Stimulated activated effector memory CD8-positive, alpha-beta T cell treated with anti-CD3 and anti-CD28 coated beads, Interleukin-12 subunit alpha, Interleukin-12 subunit beta, amount 100 ng/mL, for 72 hours (primary cell): ENCODE results near the gene ETV7.
"Not testable (repeated sequence)": the region's sequence is repeated elsewhere in the genome, so short reads cannot be mapped to it uniquely, and the experiment has no call there.

ENCODE experiments used
- ATAC-seq: fragments of 150-1000 bp; cut with Tn5 transposase; 2 replicates; pipeline ENCODE4 v1.10.0; 2021
- DNase-seq, 2 donors: peaks; one replicate each; pipeline ENCODE4 v3.0.0; 2021 to 2022; ENCODE audit warnings: low spot score in 2 of 2
- H3K27ac Mint-ChIP-seq: one replicate; pipeline ENCODE4 v1.8.0; 2022; ENCODE audit warnings: mild to moderate bottlenecking, mixed read lengths
- H3K36me3 Mint-ChIP-seq: one replicate; pipeline ENCODE4 v1.8.0; 2022; ENCODE audit warnings: mild to moderate bottlenecking, mixed read lengths
- H3K4me1 Mint-ChIP-seq: one replicate; pipeline ENCODE4 v1.8.0; 2022; ENCODE audit warnings: mixed read lengths
- H3K4me3 Mint-ChIP-seq: one replicate; pipeline ENCODE4 v1.8.0; 2022; ENCODE audit warnings: mild to moderate bottlenecking, mixed read lengths
- H3K9me3 Mint-ChIP-seq: one replicate; pipeline ENCODE4 v1.8.0; 2022; ENCODE audit warnings: mixed read lengths

Gene ETV7

DNA sequence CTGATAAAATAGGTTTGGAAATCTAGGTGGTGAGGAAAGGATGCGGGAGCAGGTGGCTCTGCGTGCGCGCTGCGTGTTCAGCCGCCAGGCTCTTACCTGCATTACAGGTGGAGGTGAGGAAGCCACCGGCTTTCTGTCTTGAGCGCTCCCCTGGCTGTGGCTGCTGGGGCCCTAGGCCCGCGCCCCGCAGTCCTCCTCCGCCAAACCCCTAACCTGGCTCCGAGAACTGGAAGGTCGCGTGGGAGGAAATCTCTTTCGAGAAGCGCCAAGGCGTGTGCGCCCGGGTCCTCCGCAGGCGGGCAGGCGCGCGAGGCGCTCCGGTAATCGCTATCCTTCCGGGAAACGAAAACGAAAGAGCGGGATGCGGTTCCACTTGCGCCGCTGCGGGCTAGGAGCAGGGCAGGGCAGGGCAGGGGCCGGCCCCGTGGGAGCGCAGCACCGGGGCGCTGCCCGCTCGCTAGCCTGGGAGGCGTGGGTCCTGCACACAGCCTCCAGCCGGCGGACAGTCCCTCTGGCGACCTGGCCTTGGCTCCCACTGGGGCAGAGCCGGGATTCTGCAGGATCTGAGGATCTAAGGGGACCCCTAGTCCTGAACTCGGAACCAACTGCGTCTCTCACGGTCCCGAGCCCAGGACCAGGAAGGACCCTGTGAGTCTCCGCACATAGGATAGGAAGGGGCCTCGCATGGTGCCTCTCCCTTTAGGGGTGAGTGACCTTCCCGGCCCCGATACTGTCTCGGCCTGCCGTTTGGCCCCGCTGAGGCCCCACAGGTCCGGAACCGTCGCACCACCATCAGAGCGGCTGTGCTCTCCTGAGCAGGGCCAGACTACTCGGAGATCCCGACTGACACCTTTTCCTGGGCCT, at the start of gene ETV7:
Gene ETV7 (minus strand): TSS at position 230 of the 864 bp plus-strand sequence. CDS start 128 bp downstream, at position 102.
- peak; percentile 69 for ATAC-seq
- DNase-seq = peak; percentile 26 to 75
- Mint-ChIP-seq H3K4me1 (peaks cover 40% of the 10 kb centered on the region), H3K9me3 (no peaks in the 10 kb centered on the region), H3K27ac (peak within 1 kb of the TSS; percentile 91), H3K4me3 (peak within 1 kb of the TSS; percentile 92), H3K36me3 (peaks cover 11% of the 10 kb centered on the region)

GRCh38 chr6:36436466-36436865, 49.0 kb upstream of the ETV7 start:
- Mint-ChIP-seq H3K9me3 (no peaks in the 10 kb centered on the region), H3K27ac (peak overlapping the region; percentile 20), H3K4me3 (no peak overlapping the region), H3K4me1 (peaks cover 13% of the 10 kb centered on the region), H3K36me3 (no peaks in the 10 kb centered on the region)
- no peak for DNase-seq
- peak; percentile 31 for ATAC-seq

DNA sequence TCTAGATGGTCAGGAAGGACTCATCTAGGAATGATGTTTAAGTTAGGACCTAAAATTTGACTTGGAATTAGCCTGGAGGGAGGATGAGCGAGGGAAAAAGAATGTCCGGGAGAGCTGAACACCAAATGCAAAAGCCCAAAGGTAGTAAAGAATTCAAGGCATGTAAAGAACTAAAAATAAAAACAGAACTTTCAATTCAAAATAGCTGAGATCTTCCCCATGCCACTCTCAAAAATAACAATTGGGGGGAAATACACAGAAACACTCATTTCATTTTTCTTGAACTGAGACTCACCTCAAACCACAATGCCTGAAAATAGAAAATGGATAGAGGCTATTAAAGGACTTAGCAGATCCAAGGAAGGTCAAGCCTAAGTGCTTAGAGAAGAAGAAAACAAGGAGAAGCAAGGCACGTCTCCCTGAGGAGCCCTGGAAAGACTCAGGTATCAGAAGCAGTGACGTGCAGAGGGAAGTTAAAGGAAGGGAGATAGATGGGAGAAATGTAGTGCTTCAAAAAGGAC, 44.7 kb upstream of the ETV7 start:
- no peaks in the 10 kb centered on the region for H3K9me3 Mint-ChIP-seq
- H3K36me3 Mint-ChIP-seq = no peaks in the 10 kb centered on the region
- no peak for DNase-seq
- peak overlapping the region; percentile 58 for H3K27ac Mint-ChIP-seq
- peaks cover 6% of the 10 kb centered on the region for H3K4me1 Mint-ChIP-seq
- no peak for ATAC-seq
- H3K4me3 Mint-ChIP-seq = no peak overlapping the region

DNA sequence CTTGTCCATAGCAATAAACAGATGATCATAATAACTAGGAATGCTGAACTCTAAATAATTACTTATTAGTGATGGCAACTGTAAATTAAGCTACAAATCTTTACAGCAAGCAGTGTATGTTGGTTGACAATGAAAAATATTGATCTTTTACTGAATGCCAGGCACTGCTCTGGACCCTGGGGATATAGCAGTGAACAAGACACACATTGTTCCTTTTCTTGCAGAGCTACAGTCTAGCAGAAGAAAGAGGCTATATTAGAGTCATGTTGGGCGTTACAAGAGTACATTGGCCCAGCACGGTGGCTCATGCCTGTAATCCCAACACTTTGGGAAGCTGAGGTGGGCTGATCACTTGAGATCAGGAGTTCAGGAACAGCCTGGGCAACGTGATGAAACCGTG, 43.7 kb upstream of the ETV7 start:
- H3K36me3 Mint-ChIP-seq = no peaks in the 10 kb centered on the region

GRCh38 chr6:36430351-36430750, 42.9 kb upstream of the ETV7 start:
- no peaks in the 10 kb centered on the region for H3K36me3 Mint-ChIP-seq
- H3K4me3 Mint-ChIP-seq = no peak overlapping the region
- no peak for DNase-seq
- no peak for ATAC-seq
- H3K4me1 Mint-ChIP-seq = peaks cover 6% of the 10 kb centered on the region
- no peaks in the 10 kb centered on the region for H3K9me3 Mint-ChIP-seq
- H3K27ac Mint-ChIP-seq = no peak overlapping the region

More for the DNA sequence above, 43.7 kb upstream of the ETV7 start:
- ATAC-seq = no peak
- H3K27ac Mint-ChIP-seq = no peak overlapping the region
- no peaks in the 10 kb centered on the region for H3K9me3 Mint-ChIP-seq
- no peak overlapping the region for H3K4me3 Mint-ChIP-seq
- no peak for DNase-seq
- H3K4me1 Mint-ChIP-seq = peaks cover 6% of the 10 kb centered on the region

DNA sequence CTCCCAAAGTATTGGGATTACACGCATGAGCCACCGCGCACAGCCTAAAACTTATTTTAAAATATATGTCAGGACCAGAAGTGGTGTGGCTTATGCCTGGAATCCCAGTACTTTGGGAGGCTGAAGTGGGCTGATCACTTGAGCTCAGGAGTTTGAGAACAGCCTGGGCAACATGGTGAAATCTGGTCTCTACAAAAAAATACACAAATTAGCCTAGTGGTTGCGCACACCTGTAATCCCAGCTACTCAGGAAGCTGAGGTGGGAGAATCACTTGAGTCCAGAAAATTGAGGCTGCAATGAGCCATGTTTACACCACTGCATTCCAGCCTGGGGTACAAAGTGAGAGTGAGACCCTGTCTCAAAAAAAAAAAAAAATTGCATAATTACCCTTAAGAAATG, 41.4 kb upstream of the ETV7 start:
- H3K36me3 Mint-ChIP-seq = no peaks in the 10 kb centered on the region
- DNase-seq (no peak), ATAC-seq (no peak)

DNA sequence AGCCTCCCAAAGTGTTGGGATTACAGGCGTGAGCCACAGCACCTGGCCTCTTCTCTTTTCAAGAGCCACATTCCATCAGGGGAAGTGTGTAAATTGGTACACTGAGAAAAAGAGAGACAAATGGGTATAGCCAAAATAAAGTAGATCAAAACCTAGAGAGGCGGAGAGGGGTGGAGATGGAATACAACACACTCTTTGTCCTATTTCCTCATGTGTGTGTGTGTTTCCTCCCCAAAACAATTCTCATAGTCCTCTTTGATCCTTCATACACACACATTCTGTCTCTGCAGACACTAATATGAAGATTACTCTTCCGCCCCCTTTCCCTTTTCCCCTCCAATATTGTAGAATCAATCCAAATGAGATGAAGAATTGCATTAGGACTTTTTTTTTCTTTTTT, 39.2 kb upstream of the ETV7 start:
- Mint-ChIP-seq H3K36me3 (peaks cover 8% of the 10 kb centered on the region), H3K4me1 (peaks cover 18% of the 10 kb centered on the region), H3K4me3 (no peak overlapping the region), H3K9me3 (no peaks in the 10 kb centered on the region), H3K27ac (no peak overlapping the region)
- no peak for ATAC-seq
- no peak for DNase-seq

More for the DNA sequence above, 41.4 kb upstream of the ETV7 start:
- Mint-ChIP-seq H3K27ac (no peak overlapping the region), H3K4me3 (no peak overlapping the region), H3K9me3 (no peaks in the 10 kb centered on the region), H3K4me1 (peaks cover 8% of the 10 kb centered on the region)

GRCh38 chr6:36423101-36423824, 35.8 kb upstream of the ETV7 start:
- peak overlapping the region; percentile 93 for H3K27ac Mint-ChIP-seq
- peak overlapping the region; percentile 76 for H3K4me3 Mint-ChIP-seq
- DNase-seq (peak; percentile 93 to 98), ATAC-seq (peak; percentile 99)
- no peaks in the 10 kb centered on the region for H3K9me3 Mint-ChIP-seq
- peaks cover 8% of the 10 kb centered on the region for H3K36me3 Mint-ChIP-seq
- peaks cover 18% of the 10 kb centered on the region for H3K4me1 Mint-ChIP-seq

- Mint-ChIP-seq H3K36me3 (peaks cover 8% of the 10 kb centered on the region), H3K27ac (peak overlapping the region; percentile 93), H3K4me1 (peaks cover 18% of the 10 kb centered on the region), H3K4me3 (peak overlapping the region; percentile 76), H3K9me3 (no peaks in the 10 kb centered on the region)
- ATAC-seq (peak; percentile 1), DNase-seq (no peak)
Observed at GRCh38 chr6:36422714-36423100, 35.2 kb upstream of the ETV7 start.

GRCh38 chr6:36419310-36419709, 31.8 kb upstream of the ETV7 start:
- Mint-ChIP-seq H3K4me3 (no peak overlapping the region), H3K36me3 (peaks cover 8% of the 10 kb centered on the region), H3K27ac (no peak overlapping the region), H3K4me1 (peaks cover 18% of the 10 kb centered on the region), H3K9me3 (no peaks in the 10 kb centered on the region)
- no peak for ATAC-seq
- no peak for DNase-seq

DNA sequence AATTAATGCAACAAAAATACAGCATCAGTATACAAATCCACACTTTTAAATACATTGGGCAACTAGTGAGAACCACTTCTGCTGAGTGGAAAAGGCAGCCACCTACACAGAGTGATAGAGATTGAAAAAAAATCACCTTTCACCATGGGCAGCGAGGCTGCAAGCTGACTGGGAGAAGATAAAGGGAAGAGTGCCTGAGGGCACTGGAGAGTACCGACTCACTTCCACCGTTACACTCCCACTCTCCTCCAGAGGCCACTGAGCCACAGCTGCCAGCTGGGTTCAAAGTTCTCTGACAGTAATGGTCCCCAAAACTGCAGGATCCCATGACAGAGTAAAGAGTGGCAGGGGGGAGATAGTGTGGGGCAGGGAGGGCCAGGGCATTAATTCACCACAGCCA, 31.1 kb upstream of the ETV7 start:
- Mint-ChIP-seq H3K9me3 (no peaks in the 10 kb centered on the region), H3K36me3 (peaks cover 7% of the 10 kb centered on the region), H3K4me1 (peaks cover 13% of the 10 kb centered on the region), H3K27ac (no peak overlapping the region), H3K4me3 (no peak overlapping the region)
- ATAC-seq (no peak), DNase-seq (no peak)

GRCh38 chr6:36414481-36414880, 27.0 kb upstream of the ETV7 start:
- ATAC-seq = no peak

GRCh38 chr6:36413489-36414480, 26.3 kb upstream of the ETV7 start:
- H3K27ac Mint-ChIP-seq = no peak overlapping the region
- H3K4me3 Mint-ChIP-seq = no peak overlapping the region
- no peaks in the 10 kb centered on the region for H3K36me3 Mint-ChIP-seq
- H3K9me3 Mint-ChIP-seq = no peaks in the 10 kb centered on the region
- DNase-seq = no peak
- H3K4me1 Mint-ChIP-seq = no peaks in the 10 kb centered on the region
- ATAC-seq = no peak

More at GRCh38 chr6:36414481-36414880, 27.0 kb upstream of the ETV7 start:
- H3K4me3 Mint-ChIP-seq = no peak overlapping the region
- no peak for DNase-seq
- no peaks in the 10 kb centered on the region for H3K4me1 Mint-ChIP-seq
- no peaks in the 10 kb centered on the region for H3K9me3 Mint-ChIP-seq
- H3K27ac Mint-ChIP-seq = no peak overlapping the region
- H3K36me3 Mint-ChIP-seq = no peaks in the 10 kb centered on the region

DNA sequence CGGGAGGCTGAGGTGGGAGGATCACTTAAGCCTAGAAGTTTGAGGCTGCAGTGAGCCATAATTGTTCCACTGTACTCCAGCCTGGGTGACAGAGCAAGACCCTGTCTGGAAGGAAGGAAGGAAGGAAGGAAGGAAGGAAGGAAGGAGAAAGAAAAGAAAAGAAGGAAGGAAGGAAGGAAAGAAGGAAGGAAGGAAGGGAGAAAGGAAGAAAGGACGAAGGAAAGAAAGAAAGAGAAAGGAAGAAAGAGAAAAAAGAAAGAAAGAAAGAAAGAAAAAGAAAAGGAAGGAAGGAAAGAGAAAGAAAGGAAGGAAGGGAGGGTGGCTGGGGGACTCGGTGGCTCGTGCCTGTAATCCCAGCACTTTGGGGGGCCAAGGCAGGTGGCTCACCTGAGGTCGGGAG, 22.2 kb upstream of the ETV7 start:
- not testable (repeated sequence) for H3K9me3 Mint-ChIP-seq, ATAC-seq, DNase-seq, H3K36me3 Mint-ChIP-seq, H3K27ac Mint-ChIP-seq, H3K4me3 Mint-ChIP-seq, H3K4me1 Mint-ChIP-seq

GRCh38 chr6:36404164-36404563, 16.7 kb upstream of the ETV7 start:
- H3K9me3 Mint-ChIP-seq = no peaks in the 10 kb centered on the region
- H3K4me1 Mint-ChIP-seq = peaks cover 5% of the 10 kb centered on the region
- H3K4me3 Mint-ChIP-seq = no peak overlapping the region
- DNase-seq = no peak
- no peak for ATAC-seq
- H3K27ac Mint-ChIP-seq = no peak overlapping the region
- H3K36me3 Mint-ChIP-seq = no peaks in the 10 kb centered on the region
